Glutamatergic neuron (in vitro differentiated cells): ENCODE measurements around the gene TARS3. TPM values are rescaled to one million over a fixed set of nuclear protein-coding genes. Genes with fewer than 3 reads are reported as not detected.
"Not testable (repeated sequence)": the region's sequence is repeated elsewhere in the genome, so short reads cannot be mapped to it uniquely, and the experiment has no call there.

Source experiments
- DNase-seq: peaks from one replicate; pipeline ENCODE4 v3.0.0; 2022
- H3K27ac Mint-ChIP-seq: one replicate; pipeline ENCODE4 v1.8.0; 2020; ENCODE audit warnings: mild to moderate bottlenecking, mixed read lengths, inconsistent platforms; ENCODE audit not compliant: unreplicated experiment
- H3K27me3 Mint-ChIP-seq: one replicate; pipeline ENCODE4 v1.8.0; 2020; ENCODE audit warnings: mild to moderate bottlenecking, moderate library complexity, mixed read lengths, inconsistent platforms; ENCODE audit not compliant: unreplicated experiment
- H3K36me3 Mint-ChIP-seq: one replicate; pipeline ENCODE4 v1.8.0; 2020; ENCODE audit warnings: mild to moderate bottlenecking, mixed read lengths, inconsistent platforms; ENCODE audit not compliant: unreplicated experiment
- H3K4me1 Mint-ChIP-seq: one replicate; pipeline ENCODE4 v1.8.0; 2020; ENCODE audit warnings: mild to moderate bottlenecking, low read depth, mixed read lengths, inconsistent platforms; ENCODE audit not compliant: unreplicated experiment
- H3K4me3 Mint-ChIP-seq: one replicate; pipeline ENCODE4 v1.8.0; 2020; ENCODE audit warnings: mild to moderate bottlenecking, mixed read lengths, inconsistent platforms; ENCODE audit not compliant: unreplicated experiment
- H3K9me3 Mint-ChIP-seq: one replicate; pipeline ENCODE4 v1.8.0; 2020; ENCODE audit warnings: mild to moderate bottlenecking, moderate library complexity, mixed read lengths, inconsistent platforms; ENCODE audit not compliant: unreplicated experiment
- total RNA-seq: library from RNA; stranded (reverse); fragmentation: NEBNext Ultra II Directional; extraction: Animal tissue kit (Norgen Biotek cat#: 25700); gene quantifications from one replicate; pipeline ENCODE4 v1.2.1, GENCODE V29; 2021; ENCODE audit not compliant: unreplicated experiment
- TF ChIP-seq, protein P1 (sequence below): fragments of 200-600 bp; sonication (generic); IDR thresholded peaks from one replicate; pipeline ENCODE4 v1.5.0; 2021; ENCODE audit not compliant: partially characterized antibody, unreplicated experiment

Gene TARS3
- total RNA-seq, 1 donor from 2014 or later = 40.1 TPM

DNA sequence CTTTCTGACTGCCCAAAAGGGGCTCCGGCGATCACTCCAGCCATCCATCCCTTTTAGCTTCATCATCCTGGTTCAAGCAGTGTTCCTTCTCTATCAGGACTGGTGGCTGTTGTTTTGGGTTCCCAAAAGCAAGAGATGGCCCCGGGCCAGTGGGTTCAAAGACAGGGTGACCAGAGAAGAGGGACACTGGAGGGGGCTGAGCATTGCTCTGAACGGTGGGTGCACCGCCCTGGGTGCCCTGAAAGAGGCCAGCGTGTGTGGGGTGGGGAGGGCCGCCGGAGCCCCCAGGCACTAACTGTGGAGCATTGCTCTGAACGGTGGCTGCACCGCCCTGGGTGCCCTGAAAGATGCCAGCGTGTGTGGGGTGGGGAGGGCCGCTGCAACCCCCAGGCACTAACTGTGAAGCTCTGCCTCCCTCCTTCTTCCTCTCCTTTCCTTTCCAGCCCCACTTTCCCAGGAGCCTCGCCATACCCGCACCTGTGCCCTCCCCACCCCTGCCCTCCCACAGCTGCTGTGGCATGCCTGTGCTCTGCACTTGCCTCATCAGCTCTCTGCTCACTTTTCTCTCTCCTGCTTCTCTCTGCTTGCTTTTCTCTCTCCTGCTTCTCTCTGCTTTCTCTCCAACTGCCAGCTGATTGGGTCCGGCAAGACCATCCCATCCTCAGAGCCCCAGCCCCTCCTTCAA, 41.6 kb upstream of the TARS3 start:
- Mint-ChIP-seq H3K27ac (peak overlapping the region; percentile 2), H3K4me3 (no peak overlapping the region), H3K27me3 (peaks cover 1% of the 10 kb centered on the region), H3K9me3 (peaks cover 3% of the 10 kb centered on the region), H3K36me3 (no peaks in the 10 kb centered on the region), H3K4me1 (no peaks in the 10 kb centered on the region)
- DNase-seq = no peak
- TF ChIP-seq, protein P1, sequence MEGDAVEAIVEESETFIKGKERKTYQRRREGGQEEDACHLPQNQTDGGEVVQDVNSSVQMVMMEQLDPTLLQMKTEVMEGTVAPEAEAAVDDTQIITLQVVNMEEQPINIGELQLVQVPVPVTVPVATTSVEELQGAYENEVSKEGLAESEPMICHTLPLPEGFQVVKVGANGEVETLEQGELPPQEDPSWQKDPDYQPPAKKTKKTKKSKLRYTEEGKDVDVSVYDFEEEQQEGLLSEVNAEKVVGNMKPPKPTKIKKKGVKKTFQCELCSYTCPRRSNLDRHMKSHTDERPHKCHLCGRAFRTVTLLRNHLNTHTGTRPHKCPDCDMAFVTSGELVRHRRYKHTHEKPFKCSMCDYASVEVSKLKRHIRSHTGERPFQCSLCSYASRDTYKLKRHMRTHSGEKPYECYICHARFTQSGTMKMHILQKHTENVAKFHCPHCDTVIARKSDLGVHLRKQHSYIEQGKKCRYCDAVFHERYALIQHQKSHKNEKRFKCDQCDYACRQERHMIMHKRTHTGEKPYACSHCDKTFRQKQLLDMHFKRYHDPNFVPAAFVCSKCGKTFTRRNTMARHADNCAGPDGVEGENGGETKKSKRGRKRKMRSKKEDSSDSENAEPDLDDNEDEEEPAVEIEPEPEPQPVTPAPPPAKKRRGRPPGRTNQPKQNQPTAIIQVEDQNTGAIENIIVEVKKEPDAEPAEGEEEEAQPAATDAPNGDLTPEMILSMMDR = no peak

DNA sequence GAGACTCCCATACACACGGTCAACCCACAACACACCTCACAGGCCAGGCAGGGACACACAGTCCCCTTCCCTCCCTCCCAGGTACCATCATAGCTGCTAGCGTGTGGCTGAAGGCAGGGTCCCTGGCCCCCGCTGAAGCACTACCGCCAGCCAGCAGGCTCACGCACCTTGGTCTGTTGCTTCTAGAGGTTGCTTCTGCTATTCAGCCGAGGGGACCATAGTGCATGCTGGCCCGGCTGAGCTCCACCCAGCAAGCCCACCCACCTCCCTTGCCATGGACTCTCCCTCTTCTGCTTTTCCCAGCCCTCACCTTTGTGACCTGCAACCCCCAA, 41.0 kb upstream of the TARS3 start:
- H3K36me3 Mint-ChIP-seq, H3K4me1 Mint-ChIP-seq, H3K9me3 Mint-ChIP-seq, H3K27me3 Mint-ChIP-seq, H3K4me3 Mint-ChIP-seq, DNase-seq, H3K27ac Mint-ChIP-seq: not testable (repeated sequence)

DNA sequence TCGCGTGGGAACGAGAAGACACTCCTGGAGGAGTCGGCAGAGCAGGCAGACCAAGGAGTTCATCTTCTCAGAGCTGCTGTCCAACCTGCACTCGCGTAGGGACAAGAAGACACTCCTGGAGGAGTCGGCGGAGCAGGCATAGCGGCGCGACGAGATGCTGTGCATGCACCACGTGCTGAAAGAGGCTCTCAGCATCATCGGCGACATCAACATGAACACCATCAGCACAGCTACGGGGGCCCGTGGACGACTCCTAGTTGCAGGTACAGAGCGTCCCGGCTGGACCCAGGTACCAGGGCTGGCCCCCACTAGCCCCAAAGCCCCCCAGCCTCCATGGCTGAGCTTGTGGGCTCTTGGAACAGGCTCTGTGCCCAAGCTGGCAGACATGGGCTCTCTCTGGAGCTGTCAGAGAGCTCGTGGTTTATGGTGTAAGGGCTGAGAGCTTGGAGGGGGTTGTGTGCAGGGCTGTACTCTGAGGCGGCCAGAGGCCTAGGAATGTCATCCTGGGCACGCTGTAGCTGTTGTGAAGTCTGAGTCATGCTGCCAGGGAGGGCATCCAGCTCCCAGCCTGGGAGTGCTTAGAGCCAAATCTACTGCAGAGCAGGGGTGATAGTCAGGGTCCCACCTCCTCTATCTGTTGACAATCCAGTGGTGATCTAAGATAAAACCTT, 40.5 kb upstream of the TARS3 start:
- DNase-seq, H3K36me3 Mint-ChIP-seq, H3K4me1 Mint-ChIP-seq, H3K9me3 Mint-ChIP-seq, H3K27ac Mint-ChIP-seq, H3K27me3 Mint-ChIP-seq, H3K4me3 Mint-ChIP-seq: not testable (repeated sequence)

DNA sequence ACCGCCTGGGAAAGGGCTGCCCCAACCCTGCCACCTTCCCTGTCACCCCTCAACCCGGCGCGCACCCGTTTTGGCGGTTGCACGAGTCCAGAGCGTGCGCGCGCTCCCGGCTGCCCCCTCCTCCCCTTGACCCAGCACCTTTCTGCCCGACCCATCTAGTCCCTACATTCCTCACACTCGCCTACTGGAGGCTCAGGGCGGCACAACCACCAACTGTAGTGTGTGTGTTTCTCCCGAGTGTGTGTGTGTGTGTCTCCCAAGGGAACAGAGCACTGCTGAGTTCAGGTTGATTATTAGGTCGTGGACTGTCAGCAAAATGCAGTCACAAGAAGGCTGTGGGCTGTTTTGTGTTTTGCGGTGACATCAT, 22.4 kb upstream of the TARS3 start:
- not testable (repeated sequence) for H3K36me3 Mint-ChIP-seq, H3K9me3 Mint-ChIP-seq, H3K27me3 Mint-ChIP-seq, H3K27ac Mint-ChIP-seq, H3K4me3 Mint-ChIP-seq, H3K4me1 Mint-ChIP-seq, DNase-seq

DNA sequence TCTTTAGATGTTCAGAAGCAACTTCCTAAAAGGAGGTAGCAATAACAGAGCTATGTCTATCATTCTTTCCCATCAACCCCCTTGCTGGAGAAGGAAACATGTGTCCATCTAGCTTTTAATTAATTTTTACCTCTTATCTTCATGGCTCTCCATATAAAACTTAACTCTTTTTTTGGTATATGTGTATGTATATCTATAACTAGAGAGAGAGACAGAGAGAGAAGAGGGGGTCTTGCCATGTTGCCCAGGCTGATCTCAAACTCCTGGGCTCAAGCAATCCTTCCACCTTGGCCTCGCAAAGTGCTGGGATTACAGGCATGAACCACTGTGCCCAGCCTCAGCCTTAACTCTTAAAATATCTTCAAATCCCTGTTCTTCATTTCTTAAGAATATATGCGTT, 10.6 kb upstream of the TARS3 start:
- not testable (repeated sequence) for H3K27me3 Mint-ChIP-seq, H3K9me3 Mint-ChIP-seq, H3K36me3 Mint-ChIP-seq, DNase-seq, H3K4me3 Mint-ChIP-seq, H3K27ac Mint-ChIP-seq, H3K4me1 Mint-ChIP-seq

DNA sequence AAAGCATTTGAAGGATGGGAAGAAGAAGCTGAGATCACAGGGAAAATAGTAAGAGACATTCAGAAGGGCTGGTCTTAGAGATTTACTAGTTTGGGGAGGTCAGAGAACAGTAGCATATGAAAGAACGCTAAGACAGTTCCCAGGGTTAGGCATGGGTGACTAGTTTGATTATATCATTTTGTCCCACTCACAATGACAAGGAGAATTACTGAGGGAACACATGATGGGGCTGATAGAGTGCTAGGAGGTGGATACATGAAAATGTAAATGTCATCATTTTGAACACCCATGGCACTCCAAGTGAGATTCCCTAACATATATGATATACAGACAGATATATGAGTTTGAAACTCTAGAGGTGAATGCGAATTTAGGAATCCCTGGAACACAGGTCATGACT, 9.3 kb upstream of the TARS3 start:
- Mint-ChIP-seq H3K4me3 (no peak overlapping the region), H3K9me3 (no peaks in the 10 kb centered on the region), H3K4me1 (no peaks in the 10 kb centered on the region), H3K27ac (no peak overlapping the region), H3K36me3 (no peaks in the 10 kb centered on the region), H3K27me3 (no peaks in the 10 kb centered on the region)
- DNase-seq = no peak
- TF ChIP-seq, protein P1 = no peak

DNA sequence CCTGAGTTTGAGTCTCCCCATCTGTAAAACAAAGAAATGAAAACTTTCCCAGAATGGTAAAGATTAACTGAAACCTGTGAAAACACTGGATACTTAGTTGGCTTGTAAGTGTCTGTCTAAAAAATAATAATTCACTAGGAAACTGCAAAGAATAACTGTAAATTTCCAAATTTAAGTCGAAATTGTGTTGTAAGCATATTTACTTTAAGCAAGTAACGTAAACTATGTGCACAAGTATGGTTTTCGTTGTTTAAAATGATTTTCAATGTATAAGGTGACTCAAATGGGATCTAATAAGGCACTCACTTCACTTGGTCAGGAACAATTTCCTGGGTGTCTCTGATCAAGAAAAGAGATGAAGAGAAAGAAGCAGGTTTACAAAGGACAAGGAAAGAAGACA, 8.5 kb upstream of the TARS3 start:
- H3K27me3 Mint-ChIP-seq = no peaks in the 10 kb centered on the region
- no peaks in the 10 kb centered on the region for H3K9me3 Mint-ChIP-seq
- DNase-seq = no peak
- no peaks in the 10 kb centered on the region for H3K4me1 Mint-ChIP-seq
- no peak overlapping the region for H3K27ac Mint-ChIP-seq
- no peaks in the 10 kb centered on the region for H3K36me3 Mint-ChIP-seq
- H3K4me3 Mint-ChIP-seq = no peak overlapping the region
- TF ChIP-seq, protein P1 = no peak
